ENCODE data around the gene IFT74.

DNA sequence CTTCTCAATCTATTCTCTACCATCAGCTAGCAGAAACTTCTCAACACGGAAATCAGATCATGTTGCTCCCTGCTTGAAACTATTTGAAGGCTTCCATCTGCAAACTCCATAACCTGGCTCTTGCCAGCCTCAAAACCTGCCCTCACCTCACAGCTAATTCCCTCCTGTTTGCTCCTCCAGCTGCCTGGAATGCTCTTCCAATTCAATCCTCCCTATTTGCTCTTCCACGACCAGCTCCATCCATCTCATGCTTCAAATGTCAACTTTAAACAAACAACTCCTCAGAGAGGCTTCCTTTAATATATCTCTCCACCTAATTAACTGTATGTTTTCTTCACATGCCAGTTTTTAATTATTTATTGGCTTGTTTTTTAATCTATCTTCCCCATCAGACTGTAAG, 10.6 kb upstream of the IFT74 start:
- TF ChIP-seq, protein P1, sequence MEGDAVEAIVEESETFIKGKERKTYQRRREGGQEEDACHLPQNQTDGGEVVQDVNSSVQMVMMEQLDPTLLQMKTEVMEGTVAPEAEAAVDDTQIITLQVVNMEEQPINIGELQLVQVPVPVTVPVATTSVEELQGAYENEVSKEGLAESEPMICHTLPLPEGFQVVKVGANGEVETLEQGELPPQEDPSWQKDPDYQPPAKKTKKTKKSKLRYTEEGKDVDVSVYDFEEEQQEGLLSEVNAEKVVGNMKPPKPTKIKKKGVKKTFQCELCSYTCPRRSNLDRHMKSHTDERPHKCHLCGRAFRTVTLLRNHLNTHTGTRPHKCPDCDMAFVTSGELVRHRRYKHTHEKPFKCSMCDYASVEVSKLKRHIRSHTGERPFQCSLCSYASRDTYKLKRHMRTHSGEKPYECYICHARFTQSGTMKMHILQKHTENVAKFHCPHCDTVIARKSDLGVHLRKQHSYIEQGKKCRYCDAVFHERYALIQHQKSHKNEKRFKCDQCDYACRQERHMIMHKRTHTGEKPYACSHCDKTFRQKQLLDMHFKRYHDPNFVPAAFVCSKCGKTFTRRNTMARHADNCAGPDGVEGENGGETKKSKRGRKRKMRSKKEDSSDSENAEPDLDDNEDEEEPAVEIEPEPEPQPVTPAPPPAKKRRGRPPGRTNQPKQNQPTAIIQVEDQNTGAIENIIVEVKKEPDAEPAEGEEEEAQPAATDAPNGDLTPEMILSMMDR (IDR thresholded peaks at IDR 0.05) = no peak
- TF ChIP-seq POLR2A (IDR thresholded peaks at IDR 0.05) = no peak
